Transverse colon (tissue), 3 donors: ENCODE measurements around the gene STAT5B.

ENCODE experiments used
- EP300 ChIP-seq: sonication (generic); formaldehyde crosslinking; IDR thresholded peaks from one replicate; pipeline ENCODE4 v1.6.1; 2017; ENCODE audit warnings: antibody characterized with exemption, low read depth
- POLR2A ChIP-seq: fragments of 450-650 bp; IDR thresholded peaks from one replicate; pipeline ENCODE4 v1.6.1; 2016; ENCODE audit warnings: antibody characterized with exemption, mild to moderate bottlenecking, moderate library complexity
- TF ChIP-seq, protein P1 (sequence below), 5 experiments: fragments of 200-600 bp in 3 of 5; fragments of 450-650 bp in 2 of 5; sonication (generic) in 3 of 5; IDR thresholded peaks; 1 replicate in 2 of 5; 2 replicates in 3 of 5; pipeline ENCODE4 v1.5.1; 2016 to 2017; ENCODE audit warnings: antibody characterized with exemption in 5 of 5, inconsistent platforms in 3 of 5, mild to moderate bottlenecking in 2 of 5, moderate library complexity in 1 of 5

DNA sequence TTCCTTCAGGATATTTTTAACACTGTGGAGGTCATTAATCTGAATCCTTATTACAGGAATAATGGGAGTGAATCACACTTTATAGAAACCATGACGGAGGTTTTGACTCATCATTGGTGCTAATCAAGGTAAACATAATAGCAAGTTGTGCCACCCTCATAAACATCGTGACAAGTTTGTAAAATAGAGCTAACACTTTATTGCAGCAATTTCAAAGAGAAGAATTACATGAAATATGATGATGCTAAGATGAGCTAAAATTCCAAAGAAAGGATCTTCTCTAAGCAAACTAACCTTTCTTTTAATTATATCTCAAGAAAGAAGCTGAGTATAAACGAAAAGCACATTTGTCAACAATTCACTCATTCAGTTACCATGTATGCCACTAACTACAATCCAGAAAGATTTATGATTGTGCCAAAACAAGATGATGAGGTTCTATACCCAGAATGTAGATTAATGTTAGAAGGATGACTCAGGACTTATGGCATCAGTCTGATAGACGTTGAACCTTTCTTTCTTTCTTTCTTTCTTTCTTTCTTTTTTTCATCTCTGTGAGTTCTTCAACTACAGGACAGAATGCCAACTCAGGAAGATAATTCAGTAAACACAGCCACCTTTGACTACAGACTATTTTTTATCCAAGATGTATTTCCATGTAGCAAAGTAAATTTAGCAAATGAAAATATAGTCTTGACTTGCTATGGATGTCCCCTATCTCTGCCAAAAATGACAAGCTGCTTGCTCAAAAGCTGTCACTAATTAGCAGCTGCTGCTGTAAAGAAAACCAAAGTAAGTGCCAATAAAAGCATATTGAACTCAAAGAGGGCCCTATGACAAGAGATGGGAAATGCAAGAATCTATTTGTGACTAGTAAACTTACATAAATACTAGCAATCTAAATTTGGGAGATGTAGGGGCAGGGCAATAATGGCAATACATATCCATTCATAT lies 23.3 kb downstream of the STAT5B start:
- TF ChIP-seq, protein P1, sequence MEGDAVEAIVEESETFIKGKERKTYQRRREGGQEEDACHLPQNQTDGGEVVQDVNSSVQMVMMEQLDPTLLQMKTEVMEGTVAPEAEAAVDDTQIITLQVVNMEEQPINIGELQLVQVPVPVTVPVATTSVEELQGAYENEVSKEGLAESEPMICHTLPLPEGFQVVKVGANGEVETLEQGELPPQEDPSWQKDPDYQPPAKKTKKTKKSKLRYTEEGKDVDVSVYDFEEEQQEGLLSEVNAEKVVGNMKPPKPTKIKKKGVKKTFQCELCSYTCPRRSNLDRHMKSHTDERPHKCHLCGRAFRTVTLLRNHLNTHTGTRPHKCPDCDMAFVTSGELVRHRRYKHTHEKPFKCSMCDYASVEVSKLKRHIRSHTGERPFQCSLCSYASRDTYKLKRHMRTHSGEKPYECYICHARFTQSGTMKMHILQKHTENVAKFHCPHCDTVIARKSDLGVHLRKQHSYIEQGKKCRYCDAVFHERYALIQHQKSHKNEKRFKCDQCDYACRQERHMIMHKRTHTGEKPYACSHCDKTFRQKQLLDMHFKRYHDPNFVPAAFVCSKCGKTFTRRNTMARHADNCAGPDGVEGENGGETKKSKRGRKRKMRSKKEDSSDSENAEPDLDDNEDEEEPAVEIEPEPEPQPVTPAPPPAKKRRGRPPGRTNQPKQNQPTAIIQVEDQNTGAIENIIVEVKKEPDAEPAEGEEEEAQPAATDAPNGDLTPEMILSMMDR (IDR thresholded peaks at IDR 0.05) = no peak
- TF ChIP-seq POLR2A = no peak
- no peak for TF ChIP-seq EP300
